Heart left ventricle (tissue), 13 donors: Measurements from ENCODE around the gene KCTD19.

Experiments
- CTCF ChIP-seq, 12 donors: fragments of 200-600 bp; sonication (generic) in 4 of 12; IDR thresholded peaks; one replicate each; pipeline versions ENCODE4 v1.5.0 to v1.8.0; 2018 to 2022; ENCODE audit warnings: antibody characterized with exemption in 12 of 12, mild to moderate bottlenecking in 5 of 12
- POLR2A ChIP-seq, 2 donors: fragments of 450-650 bp; IDR thresholded peaks; one replicate each; pipeline ENCODE4 v1.6.1; 2017; ENCODE audit warnings: antibody characterized with exemption in 2 of 2, mild to moderate bottlenecking in 2 of 2, moderate library complexity in 2 of 2
- donor health status: ischemic (EF 13 %, LVEDD 7.1; RV severe dilation, severe dysfunction).
- donor health status: DM: no; HTN: yes; CAD: no.
- donor health status: DM: no; HTN: no; CAD: no.
- donor health status: ischemic (EF 25% LVEDD 6.9; RV normal size, moderate dysfunction).
- donor health status: ischemic (EF 25% LVEDD 5.7; RV mildly dilated, moderate dysfunction).
- donor health status: ischemic (EF 35%, LVEDD 5.7; RV mildly dilated, moderate dysfunction).
- donor health status: nonischemic (EF 11% LVEDD 7.7; RV severe dilation, severe dysfunction).
- donor health status: DM: yes; HTN: yes; CAD: no.
- donor health status: PGD.
- donor health status: ischemic (EF 29% LVEDD 5.4; RV normal size, mild dysfunction).
- donor health status: nonischemic (EF 23%, LVEDD 6.1; RV moderate dilation, normal function).

DNA sequence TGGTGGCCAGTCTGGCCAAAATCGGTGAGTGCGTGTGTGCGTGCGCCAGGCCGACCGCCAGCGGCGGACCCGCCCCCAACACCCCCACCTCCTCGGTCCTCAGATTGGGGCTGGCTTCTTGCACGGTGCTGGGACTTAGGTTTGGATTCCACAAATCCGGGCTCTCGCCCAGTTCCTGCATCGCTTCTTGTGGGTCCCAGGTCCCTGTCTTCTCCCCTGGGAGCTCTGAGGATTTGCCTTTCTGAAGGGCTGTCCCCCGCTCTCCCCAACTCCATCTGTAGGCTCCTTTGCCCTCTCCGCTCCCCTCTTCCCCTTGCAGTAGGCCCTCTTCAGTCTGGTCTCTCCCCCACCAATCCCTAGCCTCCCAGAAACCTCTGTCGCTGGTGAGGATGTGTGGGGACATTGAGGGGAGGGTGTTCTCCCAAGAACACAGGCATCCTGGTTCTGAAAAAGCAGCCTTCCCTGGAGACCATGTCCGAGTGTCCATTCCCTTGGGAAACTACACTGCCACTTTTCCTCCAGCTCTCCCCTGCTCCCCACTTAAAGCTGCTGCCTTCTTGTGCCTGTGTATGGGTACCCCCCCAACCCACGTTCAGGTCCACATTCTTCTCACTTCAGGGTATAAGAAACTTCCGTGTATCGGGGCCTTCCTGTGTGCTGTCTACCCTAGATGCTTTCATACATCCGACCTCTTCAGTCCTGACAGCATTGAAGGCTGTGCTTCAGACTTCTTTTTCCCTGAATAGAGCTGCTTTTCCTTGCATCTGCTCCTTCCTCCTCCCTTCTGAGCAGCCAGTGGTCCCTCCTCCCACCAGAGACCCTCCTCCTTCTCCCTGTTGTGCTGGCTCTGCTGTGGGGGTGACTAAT is 77.1 kb downstream of the KCTD19 start:
- no peak for TF ChIP-seq POLR2A (IDR thresholded peaks at IDR 0.05)
- no peak for TF ChIP-seq CTCF (IDR thresholded peaks at IDR 0.05)
